HL-60/S4 (cell line): Measurements from ENCODE around the gene RPS15A.

Experiments used
- in situ Hi-C: fragments of 300-500 bp; cut with MboI; formaldehyde crosslinking; loops from 2 replicates; pipeline ENCODE4 v1.14.3; 2022; ENCODE audit warnings: low sequenced_read_pairs

RPS15A gene

DNA sequence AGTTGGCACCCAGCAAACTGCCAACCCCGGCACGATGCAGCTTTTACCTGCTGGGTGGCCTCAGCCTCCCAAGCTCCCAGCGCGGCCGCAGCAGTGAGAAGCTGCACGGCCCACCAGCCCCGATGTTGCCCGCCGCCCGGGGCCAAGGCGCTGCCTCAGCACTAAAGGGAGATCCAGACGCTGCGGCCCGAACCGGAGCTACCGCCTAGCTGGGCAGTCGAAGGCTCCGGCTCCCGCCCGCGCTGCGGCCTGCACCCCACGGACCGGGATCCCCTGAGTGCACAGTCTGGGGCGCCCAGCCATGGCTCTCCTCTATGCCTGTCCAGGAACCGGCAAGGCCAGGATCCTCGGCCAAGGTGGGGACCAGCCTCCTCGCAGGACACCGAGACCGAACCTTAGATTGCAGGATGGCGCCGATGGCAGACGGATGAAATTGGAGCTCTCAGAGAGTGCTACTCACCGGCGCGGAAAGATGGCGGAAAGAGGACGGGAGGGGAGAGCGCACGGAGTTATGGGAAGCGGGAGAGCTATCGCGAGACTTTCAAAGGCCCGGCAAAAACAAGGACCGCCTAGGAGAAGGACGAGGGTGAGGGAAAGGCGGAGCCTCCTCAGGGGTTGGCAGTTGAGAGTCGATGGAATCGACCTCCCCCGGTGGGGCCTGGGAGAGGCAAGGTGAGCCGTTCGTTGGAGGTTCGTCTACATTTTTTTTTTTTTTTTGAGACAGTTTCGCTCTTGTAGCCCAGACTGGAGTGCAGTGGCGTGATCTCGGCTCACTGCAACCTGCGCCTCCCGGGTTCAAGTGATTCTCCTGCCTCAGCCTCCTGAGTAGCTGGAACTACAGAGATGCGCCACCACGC lies at the start of gene RPS15A:
Gene RPS15A (minus strand): TSS at position 485 of the 857 bp plus-strand sequence. CDS start 1,221 bp downstream, outside the sequence.
- in situ Hi-C loops = no loop called here

DNA sequence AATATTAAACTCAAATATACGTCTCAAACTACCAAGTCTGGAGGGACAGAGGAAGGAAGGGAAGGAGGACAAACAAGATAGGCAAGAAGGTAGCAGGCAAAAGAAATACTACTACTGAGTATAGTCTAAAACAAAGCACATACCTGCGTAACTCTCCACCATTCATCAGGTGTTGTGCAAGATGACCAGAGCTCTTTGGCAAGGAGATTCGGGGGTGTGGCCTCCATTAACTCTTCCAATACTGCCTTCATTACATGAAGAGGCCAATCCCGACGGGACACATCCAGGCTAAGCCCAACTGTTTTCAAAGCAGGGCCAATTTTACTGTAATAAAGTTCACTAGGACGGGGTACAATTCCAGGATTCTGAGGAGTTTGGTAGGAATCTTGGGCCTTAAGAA lies 49.4 kb upstream of the RPS15A start:
- in situ Hi-C loops = no loop called here

DNA sequence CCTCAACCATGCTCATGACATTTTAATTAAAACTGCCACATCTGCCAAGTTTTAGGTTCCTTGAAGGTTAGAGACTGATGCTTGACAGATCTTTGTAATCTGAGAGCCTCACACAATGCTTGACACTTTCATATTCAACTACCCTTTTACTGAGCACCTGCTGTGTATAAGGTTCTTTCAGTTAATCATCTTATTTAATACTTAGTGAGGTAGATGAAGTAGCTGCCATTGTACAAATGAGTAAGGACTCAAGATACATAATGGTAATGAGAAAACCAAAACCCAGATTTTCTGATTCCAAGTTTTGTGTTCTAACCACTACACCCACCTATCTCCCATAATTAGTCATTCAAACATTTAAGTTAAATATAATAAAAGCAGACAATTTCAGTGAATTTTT lies 46.6 kb upstream of the RPS15A start:
- in situ Hi-C loops = no loop called here

DNA sequence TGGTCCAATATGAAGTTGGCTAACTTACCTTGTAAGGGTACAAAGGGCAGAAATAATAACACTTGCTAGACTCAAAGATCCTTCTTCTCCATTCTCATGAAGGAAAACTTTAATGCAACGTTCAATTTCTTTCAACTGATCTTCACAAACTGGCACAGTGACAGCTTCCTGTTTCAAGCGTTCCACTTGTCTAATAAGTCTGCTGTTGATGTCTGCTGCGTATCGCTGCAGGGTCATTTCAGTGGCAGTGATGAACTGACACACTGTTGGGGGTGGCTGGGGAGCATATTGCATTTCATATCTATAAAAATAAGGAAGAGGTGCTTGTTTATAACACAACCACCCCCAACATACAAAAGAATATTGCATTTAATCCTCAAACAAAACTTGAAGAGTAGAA lies 44.7 kb upstream of the RPS15A start:
- in situ Hi-C loops = no loop called here

DNA sequence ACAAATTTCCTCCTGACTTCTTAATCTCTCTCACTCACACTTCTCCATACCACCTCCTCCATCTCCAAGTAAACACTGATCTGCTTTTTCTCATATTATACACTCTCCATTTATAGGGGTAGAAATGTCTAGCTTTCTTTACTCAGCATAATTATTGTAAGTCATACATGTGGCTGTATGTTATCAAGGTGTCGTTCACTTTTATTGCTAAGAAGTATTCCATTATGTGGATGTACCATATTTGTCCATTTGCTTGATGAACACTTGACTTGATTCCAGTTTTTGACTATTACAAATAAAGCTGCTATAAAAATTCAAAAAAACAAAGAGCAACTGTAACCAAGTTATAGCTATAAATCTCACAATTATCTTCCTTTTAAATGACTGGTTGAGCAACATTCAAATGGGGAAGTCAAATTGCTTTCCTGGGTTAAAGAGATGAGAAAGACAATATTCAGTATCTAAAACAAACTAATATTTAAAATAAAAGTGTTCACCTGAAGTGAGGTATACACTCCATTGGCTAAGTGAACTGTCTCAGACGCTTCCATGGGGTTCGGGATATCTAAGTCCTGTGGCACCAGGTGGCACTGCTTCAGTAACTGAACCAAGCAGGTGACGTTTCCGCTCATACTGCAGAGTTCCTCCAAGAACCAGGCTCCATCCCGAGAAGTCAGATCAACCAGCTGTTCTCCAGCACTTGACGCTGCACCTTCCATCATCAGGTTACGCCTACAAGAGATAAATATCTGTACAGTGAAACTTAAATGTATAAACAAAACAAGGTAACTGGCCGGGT lies 43.8 kb upstream of the RPS15A start:
- in situ Hi-C loops = no loop called here

GRCh38 chr16:18832613-18833012 lies 42.5 kb upstream of the RPS15A start:
- in situ Hi-C loops = no loop called here

DNA sequence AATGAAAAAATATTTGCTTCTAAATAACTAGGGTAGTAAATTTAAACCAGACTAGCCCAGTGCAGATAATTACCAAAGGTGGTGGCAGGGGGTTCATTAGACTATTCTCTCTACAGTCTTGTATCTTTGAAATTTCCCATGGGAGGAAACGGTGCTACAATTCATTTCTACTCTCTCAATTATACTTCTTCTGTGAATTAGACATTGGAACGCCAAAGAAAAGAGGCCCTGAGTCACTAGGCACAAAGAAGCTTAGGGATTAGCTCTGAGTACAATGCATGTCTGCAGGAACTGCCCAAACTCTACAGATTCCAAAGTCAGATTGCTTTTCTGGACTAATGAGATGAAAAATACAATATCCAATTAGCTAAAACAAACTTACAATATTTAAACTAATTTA lies 41.9 kb upstream of the RPS15A start:
- in situ Hi-C loops = no loop called here

DNA sequence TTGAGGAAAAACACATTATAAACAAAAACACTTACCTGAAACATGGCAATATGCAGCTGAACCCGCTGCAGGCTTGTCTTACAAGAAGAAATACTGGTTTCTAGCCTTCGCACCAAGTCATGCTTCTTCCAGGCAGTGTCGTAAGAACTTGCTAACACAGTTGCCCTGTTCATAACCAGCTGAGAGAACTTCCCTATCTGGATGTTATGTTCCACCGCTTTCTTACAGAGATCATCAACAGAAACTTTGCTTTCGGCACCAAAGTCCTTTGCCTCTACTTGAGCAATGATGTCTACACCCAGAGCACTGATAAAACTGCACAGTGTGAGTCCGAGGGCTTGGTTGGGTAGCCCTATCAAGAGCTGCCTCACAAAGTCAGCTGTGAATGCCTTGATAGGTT lies 39.1 kb upstream of the RPS15A start:
- in situ Hi-C loops = no loop called here

- in situ Hi-C loops = no loop called here
Measured at GRCh38 chr16:18827890-18828289, 37.8 kb upstream of the RPS15A start.

GRCh38 chr16:18816286-18816685 lies 26.2 kb upstream of the RPS15A start:
- in situ Hi-C loops = no loop called here

DNA sequence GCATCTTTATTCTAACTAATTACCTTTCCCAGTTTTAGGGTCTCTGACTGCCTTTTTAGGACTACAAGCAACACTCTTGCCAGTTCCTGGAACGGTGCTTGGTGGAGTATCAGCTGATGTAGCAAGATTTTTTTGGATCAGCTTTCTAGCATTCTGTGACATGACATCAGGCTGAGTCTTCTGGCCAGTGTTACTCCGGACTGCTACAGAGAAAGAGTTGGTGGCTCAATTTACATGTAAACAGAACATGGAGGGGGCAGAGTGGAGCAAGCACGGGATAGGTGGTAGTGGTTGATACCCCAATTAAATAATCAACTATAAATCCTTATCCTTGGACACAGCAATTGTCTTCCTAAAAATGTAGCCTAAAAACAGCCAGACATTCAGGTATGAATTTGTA lies 21.8 kb upstream of the RPS15A start:
- in situ Hi-C loops = no loop called here

GRCh38 chr16:18809165-18809564 lies 19.0 kb upstream of the RPS15A start:
- in situ Hi-C loops = no loop called here

DNA sequence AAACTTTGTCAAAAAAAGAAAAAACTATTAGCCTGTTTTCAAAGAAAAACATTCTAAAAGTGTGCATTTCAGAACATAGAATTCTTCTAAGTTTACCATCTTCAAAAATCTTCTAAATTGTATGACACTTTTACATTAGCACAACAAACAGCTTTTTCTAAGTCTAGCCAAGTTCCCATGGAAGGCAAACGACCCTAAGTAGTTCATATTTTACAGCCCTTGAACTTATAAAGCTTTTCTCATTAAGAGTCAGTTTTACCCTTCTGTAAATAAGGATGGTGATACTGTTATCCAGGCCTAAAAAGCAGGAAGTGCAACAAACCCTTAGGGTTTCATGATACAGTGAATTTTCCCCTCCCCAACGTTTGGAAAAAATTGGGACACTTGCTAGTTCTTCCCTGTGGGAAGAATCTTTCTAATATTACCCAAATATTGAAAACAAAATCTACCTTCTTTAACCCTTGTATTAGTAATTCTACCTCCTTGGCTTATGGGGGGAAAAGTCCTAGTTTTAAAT lies 15.2 kb upstream of the RPS15A start:
- in situ Hi-C loops = no loop called here

DNA sequence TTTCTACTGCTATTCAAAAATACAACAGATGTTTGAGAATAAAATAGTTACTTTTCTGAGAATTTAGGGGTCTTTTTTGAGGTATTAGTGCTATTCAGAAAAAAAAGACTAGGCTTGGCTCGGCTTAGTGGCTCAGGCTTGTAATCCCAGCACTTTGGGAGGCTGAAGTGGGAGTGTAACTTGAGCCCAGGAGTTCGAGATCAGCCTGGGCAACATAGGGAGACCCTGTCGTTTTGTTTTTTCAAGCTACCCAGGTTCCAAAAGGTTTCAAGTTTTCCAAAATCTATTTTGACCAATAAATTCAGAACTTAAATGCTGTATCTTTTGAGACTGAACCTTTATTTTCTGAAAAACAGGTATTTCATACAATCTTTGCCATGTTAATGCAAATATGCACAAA lies 14.4 kb upstream of the RPS15A start:
- in situ Hi-C loops = no loop called here

- in situ Hi-C loops = no loop called here
Measured at GRCh38 chr16:18803569-18804462, 13.7 kb upstream of the RPS15A start.

- in situ Hi-C loops = no loop called here
Measured at GRCh38 chr16:18802767-18803343, 12.7 kb upstream of the RPS15A start.

GRCh38 chr16:18801145-18801972 lies 11.2 kb upstream of the RPS15A start, which contains the start of gene ARL6IP1:
ARL6IP1 (minus strand) TSS chr16:18801549; CDS start chr16:18801466, 83 bp downstream.
- in situ Hi-C loops = no loop called here

- in situ Hi-C loops = no loop called here
Measured at GRCh38 chr16:18800775-18801144, 10.6 kb upstream of the RPS15A start.

DNA sequence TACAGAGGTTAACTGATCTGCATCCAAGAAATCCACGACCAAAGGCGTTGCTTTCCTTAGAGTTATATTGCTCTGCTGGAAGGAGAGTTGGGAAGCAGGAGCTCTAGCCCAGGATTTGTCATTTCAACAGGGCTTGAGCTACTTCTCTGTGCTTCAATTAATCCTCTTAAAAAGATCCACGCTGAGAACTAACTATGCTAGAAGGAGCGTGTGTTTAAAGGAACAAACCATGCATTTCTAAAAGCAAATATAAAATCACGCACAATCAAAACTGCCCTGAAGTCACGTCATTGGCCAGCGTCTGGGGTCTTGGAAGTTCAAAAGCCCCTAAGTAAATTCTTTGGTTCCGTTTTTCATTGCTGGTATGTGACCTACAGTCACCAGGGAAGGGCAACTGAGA lies 10.2 kb upstream of the RPS15A start:
- in situ Hi-C loops = no loop called here

- in situ Hi-C loops = no loop called here
Measured at GRCh38 chr16:18799500-18799899, 9.4 kb upstream of the RPS15A start.
